Endodermal cell (in vitro differentiated cells): ENCODE data around the gene AMBRA1. TPM values are rescaled to one million over a fixed set of nuclear protein-coding genes. Genes with fewer than 3 reads are reported as not detected.
"Not testable (repeated sequence)": the region's sequence is repeated elsewhere in the genome, so short reads cannot be mapped to it uniquely, and the experiment has no call there.

Experiments used
- DNase-seq: peaks from one replicate; pipeline ENCODE4 v3.0.0-alpha.2; 2017
- H3K27ac ChIP-seq: 2 replicates; pipeline ENCODE4 v1.5.1; 2013; ENCODE audit warnings: mild to moderate bottlenecking, low read depth, low read length, moderate library complexity
- H3K27me3 ChIP-seq: 2 replicates; pipeline ENCODE4 v1.6.1; 2013; ENCODE audit warnings: mild to moderate bottlenecking, low read length, moderate library complexity; ENCODE audit not compliant: insufficient read depth, control insufficient read depth, poor library complexity, severe bottlenecking
- H3K36me3 ChIP-seq: 2 replicates; pipeline ENCODE4 v1.7.0; 2013; ENCODE audit warnings: mild to moderate bottlenecking, low read length, moderate library complexity; ENCODE audit not compliant: control insufficient read depth, insufficient read depth
- H3K4me1 ChIP-seq: one replicate; pipeline ENCODE4 v1.7.0; 2013; ENCODE audit warnings: low read length; ENCODE audit not compliant: control insufficient read depth, insufficient read depth
- H3K4me3 ChIP-seq: 2 replicates; pipeline ENCODE4 v1.5.1; 2013; ENCODE audit warnings: mild to moderate bottlenecking, low read length, moderate library complexity
- H3K9ac ChIP-seq: 2 replicates; pipeline ENCODE4 v1.6.1; 2013; ENCODE audit warnings: mild to moderate bottlenecking, low read length, moderate library complexity; ENCODE audit not compliant: poor library complexity, severe bottlenecking; ENCODE audit errors: extremely low read depth
- H3K9me3 ChIP-seq: 2 replicates; pipeline ENCODE4 v1.6.1; 2013; ENCODE audit warnings: mild to moderate bottlenecking, low read length, moderate library complexity; ENCODE audit not compliant: control insufficient read depth
- H3K27ac Mint-ChIP-seq: 2 replicates; pipeline ENCODE4 v1.8.0; 2020; ENCODE audit warnings: mixed read lengths
- H3K27me3 Mint-ChIP-seq: 2 replicates; pipeline ENCODE4 v1.8.0; 2021; ENCODE audit warnings: mild to moderate bottlenecking, mixed read lengths; ENCODE audit not compliant: insufficient read depth
- H3K36me3 Mint-ChIP-seq: 2 replicates; pipeline ENCODE4 v1.8.0; 2020; ENCODE audit warnings: low read depth, mixed read lengths
- H3K4me1 Mint-ChIP-seq: 2 replicates; pipeline ENCODE4 v1.8.0; 2020; ENCODE audit warnings: mixed read lengths
- H3K4me3 Mint-ChIP-seq: 2 replicates; pipeline ENCODE4 v1.8.0; 2020; ENCODE audit warnings: mild to moderate bottlenecking, moderate library complexity, mixed read lengths
- H3K9me3 Mint-ChIP-seq: 2 replicates; pipeline ENCODE4 v1.8.0; 2020; ENCODE audit warnings: mild to moderate bottlenecking, mixed read lengths
- WGBS, 2 experiments: methylation state at CpG; one replicate each; pipeline versions ENCODE4 v1.1.5 to v1.1.7; 2013; ENCODE audit warnings: missing lambda C conversion rate in 2 of 2, mixed read lengths in 1 of 2; ENCODE audit not compliant: insufficient coverage in 1 of 2, insufficient read length in 1 of 2; 5-methylcytosine and 5-hydroxymethylcytosine counted together
- total RNA-seq, 2 donors: library from RNA; stranded (reverse); fragmentation: NEBNext Ultra II Directional in 1 of 2; extraction: Animal tissue kit (Norgen Biotek cat#: 25700) in 1 of 2; gene quantifications; 2 replicates in 1 of 2; 3 replicates in 1 of 2; pipeline ENCODE4 v1.2.1, GENCODE V29; 2021
- TF ChIP-seq, protein P1 (sequence below): fragments of 200-600 bp; sonication (generic); conservative IDR thresholded peaks from 2 replicates; pipeline ENCODE4 v1.5.0; 2021; ENCODE audit warnings: antibody characterized with exemption, mild to moderate bottlenecking

The AMBRA1 gene
- total RNA-seq, 2 donors from 2014 or later, result 54.5 to 67.8 TPM

DNA sequence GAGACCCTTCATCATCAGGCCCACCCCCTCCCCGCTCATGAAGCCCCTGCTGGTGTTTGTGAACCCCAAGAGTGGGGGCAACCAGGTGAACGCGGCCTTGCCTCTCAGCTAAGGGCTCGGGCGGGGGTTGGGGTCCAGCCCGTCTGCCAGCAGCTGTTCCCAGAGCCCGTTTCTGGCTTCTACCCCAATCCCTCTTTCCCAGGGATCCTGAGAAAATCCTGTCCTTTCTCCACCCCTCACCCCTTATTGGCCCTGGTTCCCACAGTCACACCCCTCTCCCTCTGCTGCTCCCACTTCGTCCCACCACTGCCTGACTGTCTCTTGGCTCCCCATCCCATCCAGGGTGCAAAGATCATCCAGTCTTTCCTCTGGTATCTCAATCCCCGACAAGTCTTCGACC is 221.7 kb downstream of the AMBRA1 start:
- Histone ChIP-seq H3K36me3 (peaks cover 31% of the 10 kb centered on the region), H3K9me3 (no peaks in the 10 kb centered on the region), H3K9ac (no peak overlapping the region), H3K27me3 (no peaks in the 10 kb centered on the region), H3K27ac (no peak overlapping the region), H3K4me1 (no peaks in the 10 kb centered on the region), H3K4me3 (no peak overlapping the region)
- Mint-ChIP-seq H3K4me1 (peaks cover 4% of the 10 kb centered on the region), H3K27me3 (no peaks in the 10 kb centered on the region), H3K36me3 (peaks cover 31% of the 10 kb centered on the region), H3K4me3 (no peak overlapping the region), H3K9me3 (no peaks in the 10 kb centered on the region), H3K27ac (no peak overlapping the region)
- TF ChIP-seq, protein P1, sequence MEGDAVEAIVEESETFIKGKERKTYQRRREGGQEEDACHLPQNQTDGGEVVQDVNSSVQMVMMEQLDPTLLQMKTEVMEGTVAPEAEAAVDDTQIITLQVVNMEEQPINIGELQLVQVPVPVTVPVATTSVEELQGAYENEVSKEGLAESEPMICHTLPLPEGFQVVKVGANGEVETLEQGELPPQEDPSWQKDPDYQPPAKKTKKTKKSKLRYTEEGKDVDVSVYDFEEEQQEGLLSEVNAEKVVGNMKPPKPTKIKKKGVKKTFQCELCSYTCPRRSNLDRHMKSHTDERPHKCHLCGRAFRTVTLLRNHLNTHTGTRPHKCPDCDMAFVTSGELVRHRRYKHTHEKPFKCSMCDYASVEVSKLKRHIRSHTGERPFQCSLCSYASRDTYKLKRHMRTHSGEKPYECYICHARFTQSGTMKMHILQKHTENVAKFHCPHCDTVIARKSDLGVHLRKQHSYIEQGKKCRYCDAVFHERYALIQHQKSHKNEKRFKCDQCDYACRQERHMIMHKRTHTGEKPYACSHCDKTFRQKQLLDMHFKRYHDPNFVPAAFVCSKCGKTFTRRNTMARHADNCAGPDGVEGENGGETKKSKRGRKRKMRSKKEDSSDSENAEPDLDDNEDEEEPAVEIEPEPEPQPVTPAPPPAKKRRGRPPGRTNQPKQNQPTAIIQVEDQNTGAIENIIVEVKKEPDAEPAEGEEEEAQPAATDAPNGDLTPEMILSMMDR, result no peak
- DNase-seq, result no peak
- 85 to 89% methylated on average over 6 to 10 of the region's 10 CpGs for WGBS, 2 experiments

- not testable (repeated sequence) for H3K9me3 ChIP-seq, H3K9ac ChIP-seq, H3K4me1 Mint-ChIP-seq, H3K4me1 ChIP-seq, H3K4me3 Mint-ChIP-seq, DNase-seq, H3K27me3 Mint-ChIP-seq, H3K27me3 ChIP-seq, H3K9me3 Mint-ChIP-seq, H3K27ac ChIP-seq, H3K27ac Mint-ChIP-seq, H3K4me3 ChIP-seq
- WGBS, 2 experiments, result 93 to 94% methylated on average over 10 to 19 of the region's 19 CpGs
- peaks cover 26% of the 10 kb centered on the region for H3K36me3 ChIP-seq
- peaks cover 23% of the 10 kb centered on the region for H3K36me3 Mint-ChIP-seq
These were observed 222.6 kb downstream of the AMBRA1 start for GRCh38 chr11:46371262-46371661.

DNA sequence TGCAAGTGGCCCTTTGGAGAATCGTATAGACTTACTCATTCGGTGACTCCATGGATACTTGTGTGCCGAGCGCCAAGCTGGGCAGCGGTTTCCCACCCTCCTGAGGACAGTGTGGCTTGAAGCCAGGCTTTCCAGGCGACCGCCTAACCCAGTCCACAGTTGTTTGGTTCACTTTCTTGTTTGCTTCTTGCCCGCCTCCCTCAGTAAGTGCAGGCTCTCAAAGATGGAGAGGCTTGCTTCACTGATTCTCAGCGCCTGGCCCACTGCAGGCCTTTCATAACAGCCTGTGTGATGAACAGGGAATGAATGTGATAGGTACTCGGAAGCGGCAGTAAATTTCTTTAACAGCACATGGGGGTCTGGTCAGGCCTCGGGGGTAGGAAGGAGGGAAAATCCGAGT is 223.6 kb downstream of the AMBRA1 start:
- no peaks in the 10 kb centered on the region for H3K27me3 Mint-ChIP-seq
- TF ChIP-seq, protein P1, result no peak
- no peak overlapping the region for H3K9ac ChIP-seq
- H3K36me3 Mint-ChIP-seq, result peaks cover 22% of the 10 kb centered on the region
- peaks cover 4% of the 10 kb centered on the region for H3K4me1 Mint-ChIP-seq
- no peak overlapping the region for H3K27ac Mint-ChIP-seq
- no peaks in the 10 kb centered on the region for H3K27me3 ChIP-seq
- no peak overlapping the region for H3K4me3 ChIP-seq
- no peak overlapping the region for H3K4me3 Mint-ChIP-seq
- 92 to 99% methylated on average over 11 to 13 of the region's 13 CpGs for WGBS, 2 experiments
- no peaks in the 10 kb centered on the region for H3K4me1 ChIP-seq
- no peak overlapping the region for H3K27ac ChIP-seq
- H3K36me3 ChIP-seq, result peaks cover 22% of the 10 kb centered on the region
- H3K9me3 ChIP-seq, result no peaks in the 10 kb centered on the region
- H3K9me3 Mint-ChIP-seq, result no peaks in the 10 kb centered on the region
- DNase-seq, result no peak
